Neural progenitor cell (in vitro differentiated cells): ENCODE data around the gene DNAI4.

Source experiments
- EZH2 ChIP-seq: fragments of 200-600 bp; sonication (generic); IDR thresholded peaks from 2 replicates; pipeline ENCODE4 v1.6.1; 2017; ENCODE audit warnings: antibody characterized with exemption, mild to moderate bottlenecking, moderate library complexity
- EZH2phosphoT487 ChIP-seq: fragments of 200-600 bp; sonication (generic); IDR thresholded peaks from 2 replicates; pipeline ENCODE4 v1.6.1; 2017; ENCODE audit warnings: antibody characterized with exemption
- TF ChIP-seq, protein P1 (sequence below): fragments of 200-600 bp; sonication (generic); IDR thresholded peaks from 2 replicates; pipeline ENCODE4 v1.5.1; 2017; ENCODE audit warnings: antibody characterized with exemption, mild to moderate bottlenecking

DNA sequence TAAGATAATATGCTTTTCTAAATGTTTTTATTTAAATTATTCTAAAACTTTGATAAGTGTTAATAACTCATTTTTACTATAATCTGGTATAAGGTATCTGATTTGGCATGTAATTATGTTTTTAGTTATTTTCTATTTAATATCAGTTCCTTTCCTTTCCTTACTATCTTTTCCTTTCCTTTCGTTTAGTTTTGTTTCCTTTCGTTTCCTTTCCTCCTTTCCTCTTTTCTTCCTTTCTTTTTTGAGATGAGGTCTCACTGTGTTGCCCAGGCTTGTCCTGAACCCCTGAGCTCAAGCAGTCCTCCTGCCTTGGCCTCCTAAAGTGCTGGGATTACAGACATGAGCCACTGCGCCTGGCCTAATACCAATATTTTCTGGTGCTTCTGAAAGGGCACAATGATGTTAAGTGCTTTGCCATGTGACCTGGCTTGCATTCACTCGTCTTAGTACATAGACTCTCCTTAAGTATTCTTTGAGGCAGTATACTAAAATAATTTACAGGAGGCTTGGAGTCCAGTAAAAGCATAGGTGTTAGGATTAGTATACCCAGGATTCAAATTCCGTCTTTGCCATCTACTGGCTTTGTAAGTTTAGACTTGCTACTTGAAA is 18.8 kb upstream of the DNAI4 start:
- TF ChIP-seq, protein P1, sequence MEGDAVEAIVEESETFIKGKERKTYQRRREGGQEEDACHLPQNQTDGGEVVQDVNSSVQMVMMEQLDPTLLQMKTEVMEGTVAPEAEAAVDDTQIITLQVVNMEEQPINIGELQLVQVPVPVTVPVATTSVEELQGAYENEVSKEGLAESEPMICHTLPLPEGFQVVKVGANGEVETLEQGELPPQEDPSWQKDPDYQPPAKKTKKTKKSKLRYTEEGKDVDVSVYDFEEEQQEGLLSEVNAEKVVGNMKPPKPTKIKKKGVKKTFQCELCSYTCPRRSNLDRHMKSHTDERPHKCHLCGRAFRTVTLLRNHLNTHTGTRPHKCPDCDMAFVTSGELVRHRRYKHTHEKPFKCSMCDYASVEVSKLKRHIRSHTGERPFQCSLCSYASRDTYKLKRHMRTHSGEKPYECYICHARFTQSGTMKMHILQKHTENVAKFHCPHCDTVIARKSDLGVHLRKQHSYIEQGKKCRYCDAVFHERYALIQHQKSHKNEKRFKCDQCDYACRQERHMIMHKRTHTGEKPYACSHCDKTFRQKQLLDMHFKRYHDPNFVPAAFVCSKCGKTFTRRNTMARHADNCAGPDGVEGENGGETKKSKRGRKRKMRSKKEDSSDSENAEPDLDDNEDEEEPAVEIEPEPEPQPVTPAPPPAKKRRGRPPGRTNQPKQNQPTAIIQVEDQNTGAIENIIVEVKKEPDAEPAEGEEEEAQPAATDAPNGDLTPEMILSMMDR = no peak
- no peak for TF ChIP-seq EZH2
- TF ChIP-seq EZH2phosphoT487 = no peak
